ENCODE results near the gene TMEM200C.

The TMEM200C gene

GRCh38 chr18:5895299-5895875, at the start of gene TMEM200C:
Gene TMEM200C, minus strand, starts transcription at chr18:5895522. Its CDS starts 3,459 bp downstream, at chr18:5892063.
- no peak for DNase-seq (ENCODE audit: low read depth in 2 of 2)

GRCh38 chr18:5944448-5944847, 49.1 kb upstream of the TMEM200C start:
- DNase-seq (ENCODE audit: low read depth in 2 of 2) = no peak

GRCh38 chr18:5943514-5943913, 48.2 kb upstream of the TMEM200C start:
- DNase-seq (ENCODE audit: low read depth in 2 of 2) = no peak

GRCh38 chr18:5942591-5942990, 47.3 kb upstream of the TMEM200C start:
- DNase-seq (ENCODE audit: low read depth in 2 of 2) = no peak

GRCh38 chr18:5941890-5942289, 46.6 kb upstream of the TMEM200C start:
- DNase-seq (ENCODE audit: low read depth in 2 of 2) = no peak

GRCh38 chr18:5939801-5940667, 44.7 kb upstream of the TMEM200C start:
- no peak for DNase-seq (ENCODE audit: low read depth in 2 of 2)

- DNase-seq (ENCODE audit: low read depth in 2 of 2) = no peak
Observed at GRCh38 chr18:5937795-5938194, 42.5 kb upstream of the TMEM200C start.

- no peak for DNase-seq (ENCODE audit: low read depth in 2 of 2)
Observed at GRCh38 chr18:5937121-5937520, 41.8 kb upstream of the TMEM200C start.

GRCh38 chr18:5930789-5931188, 35.5 kb upstream of the TMEM200C start:
- no peak for DNase-seq (ENCODE audit: low read depth in 2 of 2)

GRCh38 chr18:5918205-5918858, 23.0 kb upstream of the TMEM200C start:
- no peak for DNase-seq (ENCODE audit: low read depth in 2 of 2)

GRCh38 chr18:5914951-5915350, 19.6 kb upstream of the TMEM200C start:
- DNase-seq (ENCODE audit: low read depth in 2 of 2) = no peak

GRCh38 chr18:5914016-5914415, 18.7 kb upstream of the TMEM200C start:
- DNase-seq (ENCODE audit: low read depth in 2 of 2) = no peak

GRCh38 chr18:5912566-5912965, 17.2 kb upstream of the TMEM200C start:
- no peak for DNase-seq (ENCODE audit: low read depth in 2 of 2)

GRCh38 chr18:5909125-5909524, 13.8 kb upstream of the TMEM200C start:
- no peak for DNase-seq (ENCODE audit: low read depth in 2 of 2)

- DNase-seq (ENCODE audit: low read depth in 2 of 2) = no peak
Observed at GRCh38 chr18:5903386-5903785, 8.1 kb upstream of the TMEM200C start.

GRCh38 chr18:5900262-5900661, 4.9 kb upstream of the TMEM200C start:
- DNase-seq (ENCODE audit: low read depth in 2 of 2) = no peak

GRCh38 chr18:5899835-5900234, 4.5 kb upstream of the TMEM200C start:
- no peak for DNase-seq (ENCODE audit: low read depth in 2 of 2)

- DNase-seq (ENCODE audit: low read depth in 2 of 2) = no peak
Observed at GRCh38 chr18:5895876-5896740, 786 bp upstream of the TMEM200C start.

GRCh38 chr18:5894611-5895298, 567 bp downstream of the TMEM200C start:
- DNase-seq (ENCODE audit: low read depth in 2 of 2) = no peak

- DNase-seq (ENCODE audit: low read depth in 2 of 2) = no peak
Observed at GRCh38 chr18:5893956-5894610, 1.2 kb downstream of the TMEM200C start.

Data from stimulated activated CD8-positive, alpha-beta memory T cell treated with anti-CD3 and anti-CD28 coated beads, Interleukin-15, amount 100 ng/mL, for 4 hours (primary cell).